CD4-positive, alpha-beta T cell treated with Interleukin-6 for 4 hours (primary cell): ENCODE measurements around the gene PPM1A.

Experiments
- DNase-seq: peaks from one replicate; pipeline ENCODE4 v3.0.0-alpha.2; 2020; ENCODE audit warnings: mixed read lengths

Gene PPM1A

GRCh38 chr14:60327447-60328331 lies 78.7 kb downstream of the PPM1A start:
- DNase-seq = peak; percentile 53

GRCh38 chr14:60328583-60328982 lies 79.6 kb downstream of the PPM1A start:
- no peak for DNase-seq

- no peak for DNase-seq
Measured at GRCh38 chr14:60329274-60329673, 80.3 kb downstream of the PPM1A start.

GRCh38 chr14:60331201-60332045 lies 82.4 kb downstream of the PPM1A start:
- peak; percentile 83 for DNase-seq

GRCh38 chr14:60332046-60332399 lies 83.0 kb downstream of the PPM1A start:
- DNase-seq = no peak

- DNase-seq = no peak
Measured at GRCh38 chr14:60332869-60333268, 83.8 kb downstream of the PPM1A start.

GRCh38 chr14:60339571-60339970 lies 90.5 kb downstream of the PPM1A start:
- no peak for DNase-seq

- DNase-seq = no peak
Measured at GRCh38 chr14:60343571-60344071, 94.6 kb downstream of the PPM1A start.

- no peak for DNase-seq
Measured at GRCh38 chr14:60344751-60345150, 95.7 kb downstream of the PPM1A start.

GRCh38 chr14:60346706-60347105 lies 97.7 kb downstream of the PPM1A start:
- DNase-seq = no peak

GRCh38 chr14:60348211-60348610 lies 99.2 kb downstream of the PPM1A start:
- no peak for DNase-seq
